Epithelial cell of esophagus (primary cell): ENCODE measurements around the gene CYFIP2.

Experiments
- DNase-seq: peaks from one replicate; pipeline ENCODE4 v3.0.0; 2010; ENCODE audit warnings: low read depth
- H3K4me3 ChIP-seq: 2 replicates; pipeline ENCODE4 v1.5.1; 2011; ENCODE audit warnings: mild to moderate bottlenecking, low read length, control low read depth
- CTCF ChIP-seq: IDR thresholded peaks from 2 replicates; pipeline ENCODE4 v1.5.1; 2011; ENCODE audit warnings: low read depth, mild to moderate bottlenecking, low read length, control low read depth, inconsistent platforms; ENCODE audit not compliant: insufficient read depth; ENCODE audit errors: missing control alignments

The CYFIP2 gene

GRCh38 chr5:157323107-157323706 lies 57.3 kb downstream of the CYFIP2 start:
- no peak overlapping the region for H3K4me3 ChIP-seq
- TF ChIP-seq CTCF = no peak
- no peak for DNase-seq

GRCh38 chr5:157324237-157324636 lies 58.3 kb downstream of the CYFIP2 start:
- TF ChIP-seq CTCF = peak; percentile 36
- DNase-seq = no peak
- H3K4me3 ChIP-seq = no peak overlapping the region

- no peak for TF ChIP-seq CTCF
- no peak overlapping the region for H3K4me3 ChIP-seq
- no peak for DNase-seq
These were observed 60.6 kb downstream of the CYFIP2 start for GRCh38 chr5:157326440-157327005.

- no peak overlapping the region for H3K4me3 ChIP-seq
- DNase-seq = no peak
- no peak for TF ChIP-seq CTCF
These were observed 61.8 kb downstream of the CYFIP2 start for GRCh38 chr5:157327771-157328170.

- H3K4me3 ChIP-seq = no peak overlapping the region
- TF ChIP-seq CTCF = peak; percentile 93
- peak; percentile 79 for DNase-seq
These were observed 62.5 kb downstream of the CYFIP2 start for GRCh38 chr5:157328277-157328912.

GRCh38 chr5:157331807-157332206 lies 65.9 kb downstream of the CYFIP2 start:
- no peak for DNase-seq
- no peak overlapping the region for H3K4me3 ChIP-seq
- no peak for TF ChIP-seq CTCF
